NB4 (cell line): ENCODE measurements around the gene GLO1.

Source experiments
- MYC ChIP-seq: IDR thresholded peaks from 2 replicates; pipeline ENCODE4 v1.6.1; 2011; ENCODE audit warnings: low read depth, low read length
- POLR2A ChIP-seq: IDR thresholded peaks from 2 replicates; pipeline ENCODE4 v1.6.1; 2011; ENCODE audit warnings: mild to moderate bottlenecking; ENCODE audit not compliant: insufficient read length; ENCODE audit errors: extremely low read depth
- TF ChIP-seq, protein P1 (sequence below): IDR thresholded peaks from one replicate; pipeline ENCODE4 v1.5.1; 2012; ENCODE audit warnings: low read depth, low read length
- TF ChIP-seq, protein P2 (sequence below): IDR thresholded peaks from 2 replicates; pipeline ENCODE4 v1.6.1; 2011; ENCODE audit warnings: low read depth, low read length

DNA sequence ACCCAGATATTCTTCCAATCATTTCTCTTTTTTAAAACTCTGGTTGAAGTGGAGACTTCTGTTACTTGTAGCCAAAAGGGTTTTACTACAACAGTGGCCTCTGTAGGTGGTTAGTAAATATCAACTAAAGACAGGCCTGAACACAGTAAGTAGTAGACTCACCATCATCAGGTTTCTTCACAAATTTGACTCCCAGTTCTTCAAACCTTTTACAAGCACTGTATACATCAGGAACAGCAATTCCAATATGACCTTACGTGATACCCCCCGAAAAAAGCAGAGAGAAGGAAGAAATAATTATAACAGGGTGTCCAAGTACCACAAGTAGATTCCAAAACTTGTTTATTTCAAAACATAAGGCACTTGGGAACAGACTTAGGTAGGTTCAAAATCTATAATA lies 21.1 kb downstream of the GLO1 start:
- TF ChIP-seq POLR2A (no peak), MYC (no peak)
- TF ChIP-seq, protein P1, sequence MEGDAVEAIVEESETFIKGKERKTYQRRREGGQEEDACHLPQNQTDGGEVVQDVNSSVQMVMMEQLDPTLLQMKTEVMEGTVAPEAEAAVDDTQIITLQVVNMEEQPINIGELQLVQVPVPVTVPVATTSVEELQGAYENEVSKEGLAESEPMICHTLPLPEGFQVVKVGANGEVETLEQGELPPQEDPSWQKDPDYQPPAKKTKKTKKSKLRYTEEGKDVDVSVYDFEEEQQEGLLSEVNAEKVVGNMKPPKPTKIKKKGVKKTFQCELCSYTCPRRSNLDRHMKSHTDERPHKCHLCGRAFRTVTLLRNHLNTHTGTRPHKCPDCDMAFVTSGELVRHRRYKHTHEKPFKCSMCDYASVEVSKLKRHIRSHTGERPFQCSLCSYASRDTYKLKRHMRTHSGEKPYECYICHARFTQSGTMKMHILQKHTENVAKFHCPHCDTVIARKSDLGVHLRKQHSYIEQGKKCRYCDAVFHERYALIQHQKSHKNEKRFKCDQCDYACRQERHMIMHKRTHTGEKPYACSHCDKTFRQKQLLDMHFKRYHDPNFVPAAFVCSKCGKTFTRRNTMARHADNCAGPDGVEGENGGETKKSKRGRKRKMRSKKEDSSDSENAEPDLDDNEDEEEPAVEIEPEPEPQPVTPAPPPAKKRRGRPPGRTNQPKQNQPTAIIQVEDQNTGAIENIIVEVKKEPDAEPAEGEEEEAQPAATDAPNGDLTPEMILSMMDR = no peak
- TF ChIP-seq, protein P2, sequence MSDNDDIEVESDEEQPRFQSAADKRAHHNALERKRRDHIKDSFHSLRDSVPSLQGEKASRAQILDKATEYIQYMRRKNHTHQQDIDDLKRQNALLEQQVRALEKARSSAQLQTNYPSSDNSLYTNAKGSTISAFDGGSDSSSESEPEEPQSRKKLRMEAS = no peak
